K562 (cell line): ENCODE measurements around the gene KAZN. TPM values are rescaled to one million over a fixed set of nuclear protein-coding genes. Genes with fewer than 3 reads are reported as not detected.

Source experiments
- ATAC-seq: fragments of 200-7000 bp; cut with Tn5 transposase; 3 replicates; pipeline ENCODE4 v1.9.1; 2020; ENCODE audit warnings: moderate library complexity
- BruUV-seq: library from RNA; stranded (reverse); fragments of 400-500 nt; replicated peaks from 2 replicates; lab custom pipeline; 2021; lab: Mats Ljungman, UMichigan
- CTCF ChIA-PET: fragments of 300-600 bp; formaldehyde crosslinking; extraction: SDS; loops from one replicate; lab custom pipeline; 2021; ENCODE audit warnings: low intra/inter-chr PET ratio; lab: Yijun Ruan, JAX
- POLR2A ChIA-PET: fragments of 300-600, 350-650 bp; sonication (Branson Sonifier 250); formaldehyde crosslinking; extraction: SDS; loops from one replicate; lab custom pipeline; 2021; ENCODE audit warnings: antibody characterized with exemption, inconsistent platforms; lab: Yijun Ruan, JAX
- DNase-seq, 4 experiments: peaks; one replicate each; pipeline versions ENCODE4 v3.0.0 to v3.0.0-alpha.2; 2011 to 2018; ENCODE audit warnings: low spot score in 3 of 4, mixed read lengths in 3 of 4; ENCODE audit errors: extremely low read depth in 1 of 4
- FAIRE-seq: peaks from 2 replicates; lab custom pipeline; 2011; peaks lifted over from hg19 to GRCh38; lab: Jason Lieb, UNC
- H2AFZ ChIP-seq: 2 replicates; pipeline ENCODE4 v1.6.0; 2011; ENCODE audit warnings: low read depth, low read length, control low read depth, inconsistent platforms
- H3K27ac ChIP-seq: fragments of 200-600 bp; 3 replicates; pipeline ENCODE4 v1.8.0; 2011; ENCODE audit warnings: low read depth, mild to moderate bottlenecking, control low read depth, inconsistent platforms, low read length, moderate library complexity, mixed read lengths; ENCODE audit errors: extremely low read depth
- H3K27me3 ChIP-seq, 2 experiments: fragments of 300-600 bp in 1 of 2; 2 replicates in 1 of 2; 3 replicates in 1 of 2; pipeline versions ENCODE4 v1.6.0 to v1.8.0; 2011; ENCODE audit warnings: inconsistent platforms in 2 of 2, low read length in 2 of 2, mild to moderate bottlenecking in 1 of 2, mixed read lengths in 1 of 2, moderate library complexity in 1 of 2; ENCODE audit not compliant: control insufficient read depth in 2 of 2, insufficient read depth in 2 of 2
- H3K36me3 ChIP-seq: fragments of 300-600 bp; 3 replicates; pipeline ENCODE4 v1.8.0; 2011; ENCODE audit warnings: mild to moderate bottlenecking, low read length, inconsistent platforms; ENCODE audit not compliant: control insufficient read depth, insufficient read depth
- H3K4me1 ChIP-seq, 2 experiments: fragments of 200-600 bp in 1 of 2; replicated peaks in 1 of 2; 2 replicates in 1 of 2; 3 replicates in 1 of 2; pipeline versions ENCODE4 v1.5.1 to v1.8.0; 2011; ENCODE audit warnings: inconsistent platforms in 2 of 2, low read length in 2 of 2, mild to moderate bottlenecking in 1 of 2, mixed read lengths in 1 of 2, moderate library complexity in 1 of 2; ENCODE audit not compliant: control insufficient read depth in 2 of 2, insufficient read depth in 2 of 2
- H3K4me2 ChIP-seq: 2 replicates; pipeline ENCODE4 v1.6.1; 2011; ENCODE audit warnings: low read length, control low read depth, inconsistent platforms, mixed read lengths; ENCODE audit not compliant: insufficient read depth
- H3K4me3 ChIP-seq: fragments of 200-600 bp; sonication (generic), shearing (Covaris generic); 2 replicates; pipeline ENCODE4 v1.5.1; 2016; ENCODE audit warnings: control low read depth, inconsistent platforms
- H3K79me2 ChIP-seq: fragments of 200-600 bp; 3 replicates; pipeline ENCODE4 v1.8.0; 2011; ENCODE audit warnings: low read length, inconsistent platforms; ENCODE audit not compliant: control insufficient read depth, insufficient read depth
- H3K9ac ChIP-seq, 2 experiments: 2 replicates each; pipeline versions ENCODE4 v1.6.0 to v1.6.1; 2011; ENCODE audit warnings: low read depth in 2 of 2, low read length in 2 of 2, control low read depth in 1 of 2, inconsistent platforms in 1 of 2, mild to moderate bottlenecking in 1 of 2, mixed read lengths in 1 of 2; ENCODE audit not compliant: insufficient read depth in 1 of 2
- H3K9me1 ChIP-seq: one replicate; pipeline ENCODE4 v1.6.0; 2011; ENCODE audit warnings: inconsistent platforms, mild to moderate bottlenecking, low read length, moderate library complexity; ENCODE audit not compliant: control insufficient read depth, insufficient read depth
- H3K9me3 ChIP-seq: replicated peaks from 2 replicates; pipeline ENCODE4 v1.5.1; 2011; ENCODE audit warnings: low read depth, low read length, inconsistent platforms; ENCODE audit not compliant: control insufficient read depth, insufficient read depth
- H4K20me1 ChIP-seq: replicated peaks from 2 replicates; pipeline ENCODE4 v1.6.1; 2011; ENCODE audit warnings: low read length, inconsistent platforms, mixed read lengths; ENCODE audit not compliant: control insufficient read depth, insufficient read depth
- EWSR1 ChIP-seq: fragments of 450-650 bp; IDR thresholded peaks from 2 replicates; pipeline ENCODE4 v1.6.1; 2018; ENCODE audit warnings: borderline replicate concordance, mild to moderate bottlenecking, low read depth, moderate library complexity; ENCODE audit not compliant: partially characterized antibody
- NUFIP1 ChIP-seq: fragments of 450-650 bp; IDR thresholded peaks from 2 replicates; pipeline ENCODE4 v1.6.1; 2018; ENCODE audit not compliant: partially characterized antibody
- RBM25 ChIP-seq: fragments of 200-400 bp; formaldehyde crosslinking; IDR thresholded peaks from 2 replicates; pipeline ENCODE4 v1.6.1; 2018; ENCODE audit warnings: low read length, low read depth, moderate library complexity; ENCODE audit not compliant: severe bottlenecking
- ZFP36 ChIP-seq: fragments of 150-350 bp; IDR thresholded peaks from 2 replicates; pipeline ENCODE4 v1.6.1; 2018; ENCODE audit warnings: low read length, low read depth; ENCODE audit not compliant: partially characterized antibody
- ZNF311 ChIP-seq: fragments of 250-450 bp; sonication (Bioruptor Pico); IDR thresholded peaks from 2 replicates; pipeline ENCODE4 v1.4.0; 2020; ENCODE audit warnings: mild to moderate bottlenecking, moderate library complexity
- WGBS: fragments of 100-300 bp; shearing (Covaris generic); methylation state at CpG from one replicate; pipeline ENCODE4 v1.1.6; 2016; ENCODE audit warnings: low coverage, mixed read lengths; ENCODE audit not compliant: insufficient coverage; ENCODE audit errors: missing lambda C conversion rate; 5-methylcytosine and 5-hydroxymethylcytosine counted together
- in situ Hi-C: fragments of 300-500 bp; cut with MboI; formaldehyde crosslinking; loops from 4 replicates; pipeline ENCODE4 v1.15.0; 2018; ENCODE audit warnings: inconsistent platforms, mixed read lengths
- intact Hi-C: fragments of 100-400 bp; cut with micrococcal nuclease; formaldehyde crosslinking; loops from 2 replicates; pipeline ENCODE4 v1.14.2; 2022
- polyA plus RNA-seq, 8 experiments: library from polyadenylated mRNA; depleted of rRNA in 4 of 8; stranded (reverse) in 5 of 8; unstranded in 3 of 8; fragments of >200 nt; fragmentation: Nextera tagmentation in 2 of 8; fragmentation: Illumina TruSeq in 1 of 8; extraction: Ambion mirVana in 2 of 8; extraction: Trizol in 1 of 8; gene quantifications; 2 replicates each; pipeline versions ENCODE4 v1.2.1 to v1.2.3, GENCODE V29; 2011 to 2014; ENCODE audit warnings: inconsistent platforms in 1 of 8, missing spikeins in 1 of 8
- total RNA-seq, 7 experiments: library from RNA; depleted of rRNA in 6 of 7; stranded (reverse); fragments of >200 nt in 6 of 7; fragmentation: Illumina TruSeq in 2 of 7; extraction: Trizol in 2 of 7; gene quantifications; 2 replicates each; pipeline versions ENCODE4 v1.2.1 to v1.2.3, GENCODE V29; 2011 to 2021; ENCODE audit warnings: low replicate concordance in 1 of 7

KAZN gene
- total and polyA plus RNA-seq, 9 of the 15 experiments (the other 6 are each of a cell fraction or from before 2014, with no cell fraction given) = 2.1 to 21.6 (median 5.4) TPM

- TF ChIP-seq EWSR1 = no peak
- TF ChIP-seq, all 486 proteins: peak for 0
Observed at GRCh38 chr1:14738235-14738634, 139.8 kb downstream of the KAZN start (continued).

- no peak for DNase-seq
- no peaks in the 10 kb centered on the region; the same call in none of the 2 replicates for H4K20me1 ChIP-seq
- H3K27me3 ChIP-seq = peaks cover 73% of the 10 kb centered on the region in 2 experiments
- FAIRE-seq = no peak
- H3K79me2 ChIP-seq = no peaks in the 10 kb centered on the region
- in situ Hi-C loops (no loop called here), intact Hi-C loops (loop anchor here (10.0 kb wide), 1 partner anchor 624 kb away; no protein-coding TSS in a partner anchor)
- 2% methylated on average over 8 of the region's 8 CpGs for WGBS
- TF ChIP-seq ZFP36 (peak; percentile 55), RBM25 (peak; percentile 71), NUFIP1 (no peak), ZNF311 (CRISPR knock-in tag) (no peak)
- CTCF ChIA-PET = no interaction called here
- no peaks in the 10 kb centered on the region for H3K9me1 ChIP-seq
- ATAC-seq = no peak
- no peak overlapping the region for H3K27ac ChIP-seq
- H3K9me3 ChIP-seq = no peaks in the 10 kb centered on the region
- no peak overlapping the region for H3K4me2 ChIP-seq
- no peak overlapping the region for H2AFZ ChIP-seq
- peaks cover 0 to 2% of the 10 kb centered on the region in 2 experiments; a peak in 2 of 5 replicates for H3K4me1 ChIP-seq
- POLR2A ChIA-PET = no interaction called here
- no peaks in the 10 kb centered on the region for H3K36me3 ChIP-seq
- H3K9ac ChIP-seq = no peak overlapping the region
- no peak overlapping the region for H3K4me3 ChIP-seq
- BruUV-seq = no TSS peak
Observed at GRCh38 chr1:14738647-14739046, 140.2 kb downstream of the KAZN start.
